ENCODE measurements around the gene GTPBP6. TPM values are rescaled to one million over a fixed set of nuclear protein-coding genes. Genes with fewer than 3 reads are reported as not detected.

Gene GTPBP6
- 46.1 and 47.7 TPM in 2 replicates for total RNA-seq

GRCh38 chrX:318739-319578, at the start of gene GTPBP6:
GTPBP6 (minus strand) TSS chrX:318796; CDS start chrX:318787, 9 bp downstream.

GRCh38 chrX:281166-281999, 37.2 kb downstream of the GTPBP6 start, which contains the start of gene PLCXD1:
PLCXD1 (plus strand) TSS chrX:281381; CDS start chrX:284188, 2,807 bp downstream.

Other genes starting within 250 kb of the GTPBP6 start
- 9.6 and 16.8 TPM in 2 replicates for gene PLCXD1, start 37.4 kb downstream of the GTPBP6 start, total RNA-seq
- 5.3 and 15.4 TPM in 2 replicates for gene PPP2R3B, start 68.1 kb upstream of the GTPBP6 start, total RNA-seq

Measured in nasal cavity respiratory epithelium epithelial cell of viscerocranial mucosa (primary cell).